WI38 (cell line): Measurements from ENCODE around the gene TRMT61A.
"Not testable (repeated sequence)": the region's sequence is repeated elsewhere in the genome, so short reads cannot be mapped to it uniquely, and the experiment has no call there.

Source experiments
- H3K4me3 ChIP-seq: 2 replicates; pipeline ENCODE4 v1.5.1; 2011; ENCODE audit warnings: low read depth, mild to moderate bottlenecking, control low read depth, low read length
- TF ChIP-seq, protein P1 (sequence below): IDR thresholded peaks from 2 replicates; pipeline ENCODE4 v1.5.1; 2012; ENCODE audit warnings: low read depth, mild to moderate bottlenecking, control low read depth, low read length

TRMT61A gene

DNA sequence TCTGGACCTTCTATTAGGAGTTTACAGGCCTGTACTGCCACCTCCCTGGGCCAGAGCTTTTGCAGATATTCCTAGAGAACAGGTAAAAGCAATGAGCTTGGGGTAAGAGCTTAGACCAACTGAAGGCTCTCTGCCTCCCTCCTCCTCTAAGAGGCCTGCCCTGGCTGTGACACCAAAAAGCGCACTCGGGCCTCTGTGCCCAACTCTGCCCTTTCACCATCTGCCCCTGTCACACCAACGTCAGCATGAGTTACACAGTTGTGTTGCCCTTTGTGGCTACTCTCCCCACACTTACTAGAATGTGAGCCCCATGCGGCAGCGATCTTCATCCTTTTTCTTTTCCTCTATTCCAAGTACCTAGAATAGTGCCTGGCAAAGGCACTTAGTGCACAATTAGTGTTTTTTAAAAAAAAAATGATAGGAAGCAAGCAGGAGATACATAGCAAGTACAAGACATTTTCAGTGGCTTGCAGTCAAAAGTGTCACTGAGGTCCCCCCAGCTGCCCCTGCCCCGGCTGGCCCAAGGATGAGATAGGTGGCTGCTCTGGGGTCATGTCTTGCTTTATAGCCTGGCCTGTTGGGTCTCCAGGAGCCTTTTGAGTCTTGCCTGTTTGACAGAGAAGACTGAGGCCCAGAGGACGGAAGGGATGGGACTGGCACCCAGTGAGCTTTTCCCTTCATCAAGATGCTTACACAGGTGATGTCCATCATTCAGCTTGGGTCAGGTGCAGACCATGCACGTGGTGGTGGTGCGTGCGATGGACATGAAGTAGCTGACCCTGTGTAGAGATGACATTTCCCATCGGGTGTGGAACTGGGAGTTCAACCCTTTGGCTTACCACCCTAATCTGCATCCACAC, 18.9 kb upstream of the TRMT61A start:
- no peak overlapping the region for H3K4me3 ChIP-seq
- TF ChIP-seq, protein P1, sequence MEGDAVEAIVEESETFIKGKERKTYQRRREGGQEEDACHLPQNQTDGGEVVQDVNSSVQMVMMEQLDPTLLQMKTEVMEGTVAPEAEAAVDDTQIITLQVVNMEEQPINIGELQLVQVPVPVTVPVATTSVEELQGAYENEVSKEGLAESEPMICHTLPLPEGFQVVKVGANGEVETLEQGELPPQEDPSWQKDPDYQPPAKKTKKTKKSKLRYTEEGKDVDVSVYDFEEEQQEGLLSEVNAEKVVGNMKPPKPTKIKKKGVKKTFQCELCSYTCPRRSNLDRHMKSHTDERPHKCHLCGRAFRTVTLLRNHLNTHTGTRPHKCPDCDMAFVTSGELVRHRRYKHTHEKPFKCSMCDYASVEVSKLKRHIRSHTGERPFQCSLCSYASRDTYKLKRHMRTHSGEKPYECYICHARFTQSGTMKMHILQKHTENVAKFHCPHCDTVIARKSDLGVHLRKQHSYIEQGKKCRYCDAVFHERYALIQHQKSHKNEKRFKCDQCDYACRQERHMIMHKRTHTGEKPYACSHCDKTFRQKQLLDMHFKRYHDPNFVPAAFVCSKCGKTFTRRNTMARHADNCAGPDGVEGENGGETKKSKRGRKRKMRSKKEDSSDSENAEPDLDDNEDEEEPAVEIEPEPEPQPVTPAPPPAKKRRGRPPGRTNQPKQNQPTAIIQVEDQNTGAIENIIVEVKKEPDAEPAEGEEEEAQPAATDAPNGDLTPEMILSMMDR, result no peak

- no peak overlapping the region for H3K4me3 ChIP-seq
- TF ChIP-seq, protein P1, result no peak
These were observed 18.0 kb upstream of the TRMT61A start for GRCh38 chr14:103510724-103511693.

DNA sequence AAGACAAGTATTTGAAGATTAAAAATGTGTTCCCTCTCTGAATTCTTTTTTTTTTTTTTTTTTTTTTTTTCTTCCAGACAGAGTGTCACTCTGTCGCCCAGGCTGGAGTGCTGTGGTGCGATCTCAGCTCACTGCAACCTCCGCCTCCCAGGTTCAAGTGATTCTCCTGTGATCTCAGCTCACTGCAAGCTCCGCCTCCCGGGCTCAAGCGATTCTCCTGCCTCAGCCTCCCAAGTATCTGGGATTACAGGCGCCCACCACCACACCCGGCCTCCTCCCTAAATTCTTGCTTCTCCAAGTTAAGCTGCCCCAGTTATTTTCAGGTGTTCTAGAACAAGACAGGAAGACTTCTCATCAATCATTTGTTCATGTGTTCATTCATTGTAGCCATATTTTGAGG, 16.8 kb upstream of the TRMT61A start:
- H3K4me3 ChIP-seq, result not testable (repeated sequence)

- TF ChIP-seq, protein P1, result no peak
- no peak overlapping the region for H3K4me3 ChIP-seq
These were observed 16.0 kb upstream of the TRMT61A start for GRCh38 chr14:103512701-103513611.

DNA sequence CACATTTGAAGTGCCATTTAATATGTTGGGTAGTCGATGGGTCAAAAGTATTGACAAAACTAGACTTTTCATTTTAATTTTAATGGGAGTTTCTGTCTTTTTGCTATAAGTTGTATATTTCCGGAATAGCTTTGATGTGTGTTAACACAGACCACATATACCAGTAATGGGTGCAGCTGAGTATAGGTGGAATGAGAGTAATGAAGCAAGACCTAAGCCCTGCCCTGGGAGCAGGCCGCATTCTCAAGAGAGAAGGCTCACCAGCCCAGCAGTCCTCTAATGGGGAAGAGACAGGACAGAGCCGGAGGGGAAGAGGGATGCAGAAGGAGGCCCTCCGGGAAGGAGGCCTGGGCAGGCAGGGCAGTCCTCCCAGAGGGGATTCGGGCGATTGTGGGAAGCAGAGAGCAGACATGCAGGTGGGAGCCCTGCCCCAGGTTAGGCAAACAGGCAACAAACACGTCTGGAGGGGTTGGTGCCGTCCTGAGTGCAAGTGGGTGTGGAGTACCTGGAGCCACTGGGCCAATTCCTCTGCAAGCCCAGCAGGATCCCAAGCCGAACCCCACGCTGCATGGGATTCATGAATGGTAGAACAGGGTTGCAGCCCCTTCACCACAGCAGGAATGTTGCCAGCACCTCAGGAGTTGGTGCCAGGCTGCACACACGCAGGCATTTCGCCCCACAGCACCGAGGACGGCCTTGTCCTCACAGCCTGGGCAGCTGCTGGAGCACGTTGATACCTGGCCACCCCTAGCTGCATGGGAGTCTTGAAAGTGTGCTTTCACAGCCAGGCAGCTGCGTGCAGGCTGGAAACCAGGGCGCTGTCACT, 14.2 kb upstream of the TRMT61A start:
- TF ChIP-seq, protein P1, result no peak
- H3K4me3 ChIP-seq, result no peak overlapping the region

- no peak overlapping the region for H3K4me3 ChIP-seq
- TF ChIP-seq, protein P1, result no peak
These were observed 12.4 kb upstream of the TRMT61A start for GRCh38 chr14:103516426-103517173.
